ENCODE measurements around the gene ABCD1.

ABCD1 gene

DNA sequence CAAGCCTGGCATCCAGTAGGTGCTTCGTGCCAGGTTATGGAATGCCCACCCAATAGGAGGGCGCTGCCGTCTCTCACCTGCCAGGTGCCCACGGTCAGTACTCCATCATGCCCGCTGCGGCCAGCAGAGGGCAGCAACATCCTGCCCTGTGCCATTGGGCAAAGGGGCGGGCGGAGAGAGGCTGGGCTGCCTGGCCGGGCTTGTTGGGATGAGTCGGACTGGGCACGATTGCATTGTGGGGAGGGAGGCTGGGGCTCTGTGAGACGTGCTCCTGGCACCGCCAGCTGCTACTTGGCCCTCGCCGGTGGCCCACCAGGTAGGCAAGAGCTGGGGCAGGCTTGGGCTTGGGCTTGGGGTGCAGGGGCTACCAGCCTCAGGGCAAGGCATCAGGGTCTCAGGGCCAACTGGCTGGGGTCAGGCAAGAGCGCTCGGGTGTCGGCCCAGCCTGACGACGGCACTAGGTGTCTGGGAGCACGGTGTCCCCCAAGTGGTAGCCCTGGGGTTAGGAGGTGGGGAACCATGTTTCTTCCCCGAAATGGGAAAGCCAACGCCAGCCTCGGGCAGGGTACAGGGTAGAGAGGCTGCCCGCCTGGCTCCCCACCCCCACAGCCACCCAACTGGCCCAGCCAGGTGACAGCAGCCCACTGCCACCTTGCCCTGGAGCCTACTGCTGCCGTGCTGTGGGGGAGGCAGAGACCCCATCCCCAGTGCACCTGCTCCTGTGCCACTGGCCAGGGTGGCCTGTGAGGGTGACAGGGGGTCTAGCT lies 39.5 kb downstream of the ABCD1 start, which contains the start of gene PLXNB3:
Gene PLXNB3 (plus strand): TSS at position 261 of the 767 bp plus-strand sequence. CDS start 1,287 bp downstream, outside the sequence.
- DNase-seq = peak; percentile 42

DNA sequence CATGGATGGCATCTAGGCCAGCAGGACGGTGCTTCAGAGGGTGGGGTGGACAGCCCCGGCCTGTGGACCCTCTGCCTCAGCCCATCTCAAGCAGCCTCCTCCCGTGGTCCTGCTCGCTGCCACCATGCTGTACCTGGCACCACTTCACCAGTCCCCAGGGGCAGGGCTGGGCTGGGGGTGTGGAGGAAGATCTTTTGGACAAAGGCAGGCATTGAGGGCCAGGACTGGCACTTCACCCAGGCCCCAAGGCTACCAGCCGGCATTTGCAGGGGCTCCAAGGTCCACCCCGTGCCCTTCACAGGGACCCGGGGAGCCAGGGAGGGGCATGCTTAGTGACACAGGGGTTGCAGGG lies 40.1 kb downstream of the ABCD1 start:
- DNase-seq = no peak

DNA sequence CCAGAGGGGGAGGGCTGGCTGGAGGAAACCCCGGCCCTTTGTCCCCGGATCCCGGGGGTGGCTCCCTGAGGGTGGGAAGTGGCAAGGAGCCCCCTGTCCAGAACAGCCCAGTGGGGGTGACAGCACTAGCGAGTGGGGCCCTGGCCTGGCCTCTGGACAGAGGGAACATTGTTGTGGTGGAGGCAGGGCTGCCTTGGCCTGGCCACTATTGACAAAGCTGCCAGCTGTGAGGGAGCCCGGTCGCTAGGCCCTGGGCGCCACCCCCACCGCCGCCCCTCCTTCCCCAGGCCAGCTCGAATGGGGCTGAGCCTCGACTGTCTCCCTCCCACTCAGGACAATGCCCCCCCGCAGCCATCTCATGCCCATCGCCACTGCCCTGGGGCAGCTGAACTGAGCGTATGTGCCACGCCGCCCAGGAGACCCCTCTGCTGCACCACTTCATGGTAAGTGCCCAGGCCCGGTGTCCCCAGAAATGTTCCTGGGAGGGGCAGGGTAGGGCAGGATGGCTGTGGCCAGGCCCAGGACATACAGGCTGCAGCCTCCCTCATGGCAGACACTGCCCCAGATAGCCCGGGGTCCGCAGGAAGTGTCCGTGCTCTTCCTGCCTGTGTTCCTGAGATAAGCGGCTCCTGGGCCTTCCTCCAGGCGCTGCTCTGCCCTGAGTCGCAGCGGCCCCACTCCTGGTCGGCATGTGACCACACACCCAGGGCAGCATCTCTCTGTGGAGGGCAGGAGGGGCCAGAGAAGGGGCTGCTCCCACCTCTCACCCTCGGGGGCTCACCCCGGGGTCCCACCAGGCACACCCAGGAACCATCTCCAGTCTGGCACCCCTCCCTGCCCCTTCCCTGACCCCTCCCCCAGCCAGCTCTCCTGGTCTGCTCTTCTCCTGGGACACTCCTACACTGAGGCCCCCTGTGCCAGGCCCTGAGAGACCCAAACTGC lies 40.8 kb downstream of the ABCD1 start:
- DNase-seq = no peak

- DNase-seq = peak; percentile 49
These were observed 41.6 kb downstream of the ABCD1 start for GRCh38 chrX:153766098-153766817.

DNA sequence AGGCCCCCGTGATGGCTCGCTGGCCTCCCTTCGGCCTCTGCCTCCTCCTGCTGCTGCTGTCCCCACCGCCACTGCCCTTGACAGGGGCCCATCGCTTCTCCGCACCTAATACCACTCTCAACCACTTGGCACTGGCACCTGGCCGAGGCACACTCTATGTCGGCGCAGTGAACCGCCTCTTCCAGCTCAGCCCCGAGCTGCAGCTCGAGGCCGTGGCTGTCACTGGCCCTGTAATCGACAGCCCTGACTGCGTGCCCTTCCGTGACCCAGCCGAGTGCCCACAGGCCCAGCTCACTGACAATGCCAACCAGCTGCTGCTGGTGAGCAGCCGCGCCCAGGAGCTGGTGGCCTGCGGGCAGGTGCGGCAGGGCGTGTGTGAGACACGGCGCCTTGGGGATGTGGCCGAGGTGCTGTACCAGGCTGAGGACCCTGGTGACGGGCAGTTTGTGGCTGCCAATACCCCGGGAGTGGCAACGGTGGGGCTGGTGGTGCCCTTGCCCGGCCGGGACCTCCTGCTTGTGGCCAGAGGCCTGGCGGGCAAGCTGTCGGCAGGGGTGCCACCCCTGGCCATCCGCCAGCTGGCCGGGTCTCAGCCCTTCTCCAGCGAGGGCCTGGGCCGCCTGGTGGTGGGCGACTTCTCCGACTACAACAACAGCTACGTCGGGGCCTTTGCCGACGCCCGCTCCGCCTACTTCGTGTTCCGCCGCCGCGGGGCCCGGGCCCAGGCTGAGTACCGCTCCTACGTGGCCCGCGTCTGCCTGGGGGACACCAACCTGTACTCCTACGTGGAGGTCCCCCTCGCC lies 42.4 kb downstream of the ABCD1 start:
- DNase-seq = no peak

DNA sequence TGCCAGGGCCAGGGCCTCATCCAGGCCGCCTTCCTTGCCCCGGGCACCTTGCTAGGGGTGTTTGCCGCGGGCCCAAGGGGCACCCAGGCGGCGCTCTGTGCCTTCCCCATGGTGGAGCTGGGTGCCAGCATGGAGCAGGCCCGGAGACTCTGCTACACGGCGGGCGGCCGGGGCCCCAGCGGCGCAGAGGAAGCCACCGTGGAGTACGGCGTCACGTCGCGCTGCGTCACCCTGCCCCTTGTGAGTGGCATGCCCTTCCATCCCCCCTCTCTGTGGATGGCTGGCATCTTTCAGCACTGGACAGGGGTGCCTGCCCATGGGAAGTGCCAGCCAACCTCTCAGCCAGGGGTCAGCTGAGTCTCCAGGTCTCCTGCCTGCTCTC lies 43.0 kb downstream of the ABCD1 start:
- no peak for DNase-seq

DNA sequence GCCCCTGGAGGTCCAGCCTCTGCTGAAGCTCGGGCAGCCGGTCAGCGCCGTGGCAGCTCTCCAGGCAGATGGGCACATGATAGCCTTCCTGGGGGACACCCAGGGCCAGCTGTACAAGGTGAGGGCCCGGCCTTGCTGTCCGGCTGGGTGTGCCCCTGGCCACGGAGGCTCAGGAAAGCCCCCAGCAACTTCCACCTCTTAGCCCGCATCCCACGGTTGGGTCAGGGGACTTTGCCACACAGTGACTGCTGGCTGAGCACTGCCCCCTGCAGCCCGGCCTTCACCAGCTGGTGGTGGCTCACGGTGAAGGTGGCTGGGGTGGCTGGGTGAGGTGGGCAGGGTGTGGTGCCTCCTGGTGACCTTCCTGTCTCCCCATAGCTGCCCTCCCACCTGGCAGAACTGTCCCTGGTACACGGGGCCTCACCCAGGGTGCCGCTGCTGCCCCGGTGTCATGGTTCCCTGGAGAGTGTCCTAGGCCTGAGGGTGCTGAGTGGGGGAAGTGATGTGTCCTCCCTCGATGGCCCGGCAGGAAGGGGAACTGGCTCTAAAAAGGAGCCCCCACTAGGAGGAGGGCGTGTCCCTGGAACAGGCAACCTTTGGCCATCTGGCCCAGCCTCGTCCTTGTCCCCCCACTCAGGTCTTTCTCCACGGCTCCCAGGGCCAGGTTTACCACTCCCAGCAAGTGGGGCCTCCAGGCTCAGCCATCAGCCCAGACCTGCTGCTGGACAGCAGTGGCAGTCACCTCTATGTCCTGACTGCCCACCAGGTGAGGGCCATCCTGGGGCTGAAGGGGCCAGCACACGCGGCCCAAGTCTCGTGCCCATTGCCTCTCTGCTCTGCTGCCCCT lies 43.9 kb downstream of the ABCD1 start:
- no peak for DNase-seq

DNA sequence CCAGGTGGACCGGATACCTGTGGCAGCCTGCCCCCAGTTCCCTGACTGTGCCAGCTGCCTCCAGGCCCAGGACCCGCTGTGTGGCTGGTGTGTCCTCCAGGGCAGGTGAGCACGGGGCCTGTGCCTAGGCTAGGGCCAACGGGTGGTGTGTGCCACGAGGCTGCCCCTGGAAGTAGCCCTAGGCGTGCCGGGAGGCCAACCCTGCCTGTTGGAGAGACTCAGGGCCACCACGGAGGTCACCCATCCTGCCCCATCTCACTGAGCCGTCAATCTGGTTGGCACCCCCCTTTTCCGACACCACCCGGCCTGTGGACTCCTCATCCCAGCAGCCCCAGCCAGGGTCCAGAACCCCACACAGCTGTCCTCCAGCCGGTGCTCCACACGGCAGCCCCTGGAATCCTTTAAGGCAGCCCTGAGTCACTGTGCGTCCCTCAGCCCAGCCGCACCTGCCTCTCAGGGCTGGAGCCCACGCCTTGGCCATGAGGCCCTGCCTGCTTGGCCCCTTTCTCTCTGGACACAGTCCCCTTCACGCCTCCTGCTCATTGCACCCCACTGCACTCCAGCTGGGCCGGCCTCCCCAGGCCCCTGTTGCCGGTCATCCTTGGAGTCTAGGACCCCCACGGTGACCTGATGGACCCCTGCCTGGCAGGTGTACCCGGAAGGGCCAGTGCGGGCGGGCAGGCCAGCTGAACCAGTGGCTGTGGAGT lies 44.7 kb downstream of the ABCD1 start:
- DNase-seq = no peak

DNA sequence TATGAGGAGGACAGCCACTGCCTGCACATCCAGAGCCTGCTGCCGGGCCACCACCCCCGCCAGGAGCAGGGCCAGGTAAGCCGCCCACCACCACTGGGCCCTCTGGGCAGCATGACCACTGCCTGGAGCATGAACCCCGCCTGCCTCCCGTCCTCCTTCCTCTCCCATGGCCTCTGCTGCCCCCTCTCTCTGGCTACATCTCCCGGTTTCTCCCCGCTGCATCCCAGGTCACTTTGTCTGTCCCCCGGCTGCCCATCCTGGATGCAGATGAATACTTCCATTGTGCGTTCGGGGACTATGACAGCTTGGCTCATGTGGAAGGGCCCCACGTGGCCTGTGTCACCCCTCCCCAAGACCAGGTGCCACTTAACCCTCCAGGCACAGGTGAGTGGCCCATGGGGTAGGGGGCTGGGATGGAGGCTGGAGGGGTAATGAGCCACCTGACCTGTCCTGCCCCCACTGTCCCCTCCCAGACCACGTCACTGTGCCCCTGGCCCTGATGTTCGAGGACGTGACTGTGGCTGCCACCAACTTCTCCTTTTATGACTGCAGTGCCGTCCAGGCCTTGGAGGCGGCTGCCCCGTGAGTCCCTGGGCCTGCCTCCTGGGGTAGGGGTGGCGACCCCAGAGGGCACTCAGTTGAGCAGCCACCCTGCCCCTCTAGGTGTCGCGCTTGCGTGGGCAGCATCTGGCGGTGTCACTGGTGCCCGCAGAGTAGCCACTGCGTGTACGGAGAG lies 45.4 kb downstream of the ABCD1 start:
- no peak for DNase-seq

DNA sequence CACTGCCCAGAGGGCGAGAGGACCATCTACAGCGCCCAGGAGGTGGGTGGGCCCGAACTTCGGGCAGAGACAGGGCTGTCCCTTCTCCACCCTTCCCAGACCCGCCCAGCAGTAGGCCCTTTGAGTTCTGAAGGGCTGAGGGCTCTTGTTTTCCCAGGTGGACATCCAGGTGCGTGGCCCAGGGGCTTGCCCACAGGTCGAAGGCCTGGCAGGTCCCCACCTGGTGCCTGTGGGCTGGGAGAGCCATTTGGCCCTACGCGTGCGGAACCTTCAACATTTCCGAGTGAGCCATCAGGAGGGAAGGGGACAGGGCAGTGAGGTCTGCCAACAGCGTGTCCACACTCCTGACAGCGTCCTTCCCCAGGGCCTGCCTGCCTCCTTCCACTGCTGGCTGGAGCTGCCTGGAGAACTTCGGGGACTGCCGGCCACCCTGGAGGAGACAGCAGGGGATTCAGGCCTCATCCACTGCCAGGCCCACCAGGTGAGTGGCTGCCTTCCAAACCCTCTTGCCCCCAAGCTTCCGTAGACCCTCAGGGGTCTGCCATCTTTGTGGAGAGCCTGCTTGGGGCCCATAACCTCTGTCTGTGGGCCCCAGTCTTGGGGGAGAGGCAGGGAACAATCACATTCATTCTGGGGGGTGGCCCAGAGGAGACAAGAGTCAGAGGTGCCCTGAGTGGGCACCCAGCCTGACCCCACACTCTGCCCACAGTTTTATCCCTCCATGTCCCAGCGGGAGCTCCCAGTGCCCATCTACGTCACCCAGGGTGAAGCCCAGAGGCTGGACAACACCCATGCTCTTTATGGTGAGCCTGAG lies 46.2 kb downstream of the ABCD1 start:
- no peak for DNase-seq

DNA sequence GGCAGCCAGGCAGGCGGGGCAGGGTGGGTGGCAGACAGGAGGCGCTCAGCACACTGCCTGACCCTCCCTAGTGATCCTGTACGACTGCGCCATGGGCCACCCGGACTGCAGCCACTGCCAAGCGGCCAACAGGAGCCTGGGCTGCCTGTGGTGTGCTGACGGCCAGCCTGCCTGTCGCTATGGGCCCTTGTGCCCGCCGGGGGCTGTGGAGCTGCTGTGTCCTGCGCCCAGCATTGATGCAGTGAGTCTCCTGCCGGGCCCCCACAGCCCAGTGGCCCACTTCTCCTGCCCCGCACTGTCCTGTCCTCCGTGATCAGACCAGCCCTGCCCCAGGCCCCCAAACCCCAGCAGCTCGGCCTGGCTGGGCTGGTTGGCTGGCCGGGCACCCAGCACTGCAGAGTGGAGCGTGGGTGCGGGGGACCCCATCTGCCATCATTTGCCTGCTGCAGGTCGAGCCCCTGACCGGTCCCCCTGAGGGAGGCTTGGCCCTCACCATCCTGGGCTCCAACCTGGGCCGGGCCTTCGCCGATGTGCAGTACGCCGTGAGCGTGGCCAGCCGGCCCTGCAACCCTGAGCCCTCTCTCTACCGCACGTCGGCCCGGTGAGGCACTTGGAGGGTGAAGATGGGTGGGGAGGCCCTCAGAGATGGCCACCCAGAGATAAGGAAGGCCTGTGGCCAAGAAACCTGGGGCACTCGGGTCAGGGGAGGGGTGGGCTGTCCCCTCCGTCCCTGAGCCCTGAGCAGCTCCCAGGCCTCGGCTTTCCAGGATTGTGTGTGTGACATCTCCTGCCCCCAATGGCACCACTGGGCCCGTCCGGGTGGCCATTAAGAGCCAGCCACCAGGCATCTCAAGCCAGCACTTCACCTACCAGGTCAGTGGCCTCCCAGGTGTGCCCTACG lies 47.0 kb downstream of the ABCD1 start:
- DNase-seq = no peak

GRCh38 chrX:153772316-153773217 lies 47.9 kb downstream of the ABCD1 start:
- DNase-seq = no peak

- no peak for DNase-seq
These were observed 48.6 kb downstream of the ABCD1 start for GRCh38 chrX:153773218-153773611.

DNA sequence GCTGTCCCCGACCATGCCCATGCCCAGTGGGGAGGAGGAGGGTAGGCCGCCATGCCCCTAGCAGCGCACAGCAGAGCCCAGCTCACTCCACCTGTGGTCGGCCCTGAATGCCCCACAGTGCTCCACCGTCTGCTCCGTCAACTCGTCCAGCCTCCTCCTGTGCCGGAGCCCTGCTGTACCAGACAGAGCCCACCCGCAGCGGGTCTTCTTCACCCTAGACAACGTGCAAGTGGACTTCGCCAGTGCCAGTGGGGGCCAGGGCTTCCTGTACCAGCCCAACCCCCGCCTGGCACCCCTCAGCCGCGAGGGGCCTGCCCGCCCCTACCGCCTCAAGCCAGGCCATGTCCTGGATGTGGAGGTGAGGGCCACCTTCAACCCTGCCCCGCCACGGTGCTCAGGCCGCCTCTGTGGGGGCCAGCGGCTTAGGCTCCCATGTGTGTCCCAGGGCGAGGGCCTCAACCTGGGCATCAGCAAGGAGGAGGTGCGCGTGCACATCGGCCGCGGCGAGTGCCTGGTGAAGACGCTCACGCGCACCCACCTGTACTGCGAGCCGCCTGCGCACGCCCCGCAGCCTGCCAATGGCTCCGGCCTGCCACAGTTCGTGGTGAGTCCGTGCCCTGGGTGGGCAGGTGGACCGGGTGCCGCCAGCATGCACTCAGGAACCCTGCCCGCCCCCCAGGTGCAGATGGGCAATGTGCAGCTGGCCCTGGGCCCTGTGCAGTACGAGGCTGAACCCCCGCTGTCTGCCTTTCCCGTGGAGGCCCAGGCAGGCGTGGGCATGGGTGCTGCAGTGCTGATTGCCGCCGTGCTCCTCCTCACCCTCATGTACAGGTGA lies 49.3 kb downstream of the ABCD1 start:
- DNase-seq = no peak

- no peak for DNase-seq
These were observed 50.1 kb downstream of the ABCD1 start for GRCh38 chrX:153774576-153775292.
